B cell (primary cell): ENCODE data around the gene SUGCT. TPM values are rescaled to one million over a fixed set of nuclear protein-coding genes. Genes with fewer than 3 reads are reported as not detected.

ENCODE experiments used
- ATAC-seq: fragments of 200-7000 bp; cut with Tn5 transposase; one replicate; pipeline ENCODE4 v1.10.0; 2021; ENCODE audit warnings: low read depth, mild to moderate bottlenecking, moderate number of reproducible peaks, moderate library complexity
- CTCF ChIA-PET: fragments of 350-600 bp; sonication (Branson Sonifier 250); formaldehyde crosslinking; loops from one replicate; lab custom pipeline; 2021; ENCODE audit warnings: antibody characterized with exemption, inconsistent platforms; lab: Charles Lee
- POLR2A ChIA-PET: fragments of 350-600 bp; sonication (Branson Sonifier 250); formaldehyde crosslinking; loops from one replicate; lab custom pipeline; 2021; ENCODE audit warnings: antibody characterized with exemption; lab: Charles Lee
- DNase-seq: peaks from one replicate; pipeline ENCODE4 v3.0.0; 2013
- H2AFZ ChIP-seq: 2 replicates; pipeline ENCODE4 v1.6.1; 2012; ENCODE audit warnings: mild to moderate bottlenecking, low read depth, low read length; ENCODE audit not compliant: insufficient read depth, poor library complexity, severe bottlenecking
- H3K27ac ChIP-seq, 2 donors: 1 replicate in 1 of 2; 2 replicates in 1 of 2; pipeline ENCODE4 v1.5.1; 2012 to 2013; ENCODE audit warnings: low read length in 2 of 2, mild to moderate bottlenecking in 2 of 2, moderate library complexity in 1 of 2
- H3K27me3 ChIP-seq, 4 experiments: fragments of 200-600 bp in 1 of 4; sonication (generic) in 1 of 4; replicated peaks in 1 of 4; 1 replicate in 2 of 4; 2 replicates in 2 of 4; pipeline versions ENCODE4 v1.6.1 to v1.7.0; 2013 to 2016; ENCODE audit warnings: low read length in 3 of 4, mild to moderate bottlenecking in 2 of 4, mixed read lengths in 1 of 4, moderate library complexity in 1 of 4; ENCODE audit not compliant: insufficient read depth in 4 of 4, control insufficient read depth in 3 of 4; ENCODE audit errors: control extremely low read depth in 1 of 4
- H3K36me3 ChIP-seq, 2 experiments: replicated peaks in 1 of 2; 1 replicate in 1 of 2; 2 replicates in 1 of 2; pipeline versions ENCODE4 v1.6.1 to v1.7.1; 2013; ENCODE audit warnings: low read length in 1 of 2; ENCODE audit not compliant: insufficient read depth in 2 of 2, control insufficient read depth in 1 of 2; ENCODE audit errors: control extremely low read depth in 1 of 2, extremely low read depth in 1 of 2
- H3K4me1 ChIP-seq, 2 donors: fragments of 200-600 bp in 1 of 2; sonication (generic) in 1 of 2; 1 replicate in 1 of 2; 2 replicates in 1 of 2; pipeline versions ENCODE4 v1.5.1 to v1.6.1; 2013 to 2017; ENCODE audit warnings: low read length in 2 of 2; ENCODE audit not compliant: control insufficient read depth in 2 of 2, insufficient read depth in 2 of 2
- H3K4me2 ChIP-seq: replicated peaks from 2 replicates; pipeline ENCODE3; 2012; ENCODE audit warnings: mild to moderate bottlenecking, low read depth, low read length; ENCODE audit not compliant: poor library complexity, severe bottlenecking
- H3K4me3 ChIP-seq, 5 experiments: fragments of 200-600 bp in 1 of 5; sonication (generic) in 1 of 5; 1 replicate in 3 of 5; 2 replicates in 2 of 5; pipeline versions ENCODE4 v1.5.1 to v1.7.0; 2011 to 2016; ENCODE audit warnings: low read length in 4 of 5, mild to moderate bottlenecking in 4 of 5, low read depth in 2 of 5, control low read depth in 1 of 5, moderate library complexity in 1 of 5; ENCODE audit not compliant: insufficient read depth in 1 of 5; ENCODE audit errors: control extremely low read depth in 1 of 5, extremely low read depth in 1 of 5
- H3K79me2 ChIP-seq: fragments of 200-600 bp; sonication (generic); one replicate; pipeline ENCODE4 v1.6.0; 2016; ENCODE audit warnings: low read length; ENCODE audit not compliant: control insufficient read depth, insufficient read depth
- H3K9ac ChIP-seq: fragments of 200-600 bp; sonication (generic); 2 replicates; pipeline ENCODE4 v1.6.1; 2017; ENCODE audit warnings: mild to moderate bottlenecking, low read length, moderate library complexity
- H3K9me3 ChIP-seq, 3 donors: one replicate each; pipeline versions ENCODE4 v1.6.1 to v1.7.1; 2013; ENCODE audit warnings: low read length in 2 of 3; ENCODE audit not compliant: control insufficient read depth in 2 of 3, insufficient read depth in 1 of 3; ENCODE audit errors: control extremely low read depth in 1 of 3
- H4K20me1 ChIP-seq: 2 replicates; pipeline ENCODE4 v1.6.0; 2012; ENCODE audit warnings: mild to moderate bottlenecking, low read length; ENCODE audit not compliant: insufficient read depth, control insufficient read depth, poor library complexity, severe bottlenecking
- H3K27ac Mint-ChIP-seq: one replicate; pipeline ENCODE4 v1.8.0; 2021; ENCODE audit warnings: mixed read lengths
- H3K27me3 Mint-ChIP-seq: one replicate; pipeline ENCODE4 v1.8.0; 2021; ENCODE audit warnings: mixed read lengths
- H3K4me1 Mint-ChIP-seq: one replicate; pipeline ENCODE4 v1.8.0; 2021; ENCODE audit warnings: mixed read lengths
- H3K4me3 Mint-ChIP-seq: one replicate; pipeline ENCODE4 v1.8.0; 2021; ENCODE audit warnings: mixed read lengths
- H3K9me3 Mint-ChIP-seq: one replicate; pipeline ENCODE4 v1.8.0; 2022; ENCODE audit warnings: mixed read lengths; ENCODE audit not compliant: insufficient read depth
- CTCF ChIP-seq: fragments of 200-600 bp; IDR thresholded peaks from one replicate; pipeline ENCODE4 v1.8.0; 2022; ENCODE audit warnings: antibody characterized with exemption, mild to moderate bottlenecking
- EZH2 ChIP-seq: IDR thresholded peaks from 2 replicates; pipeline ENCODE4 v1.6.1; 2012; ENCODE audit warnings: borderline replicate concordance, low read depth, mild to moderate bottlenecking, moderate library complexity, low read length; ENCODE audit not compliant: insufficient read depth, poor library complexity, severe bottlenecking
- WGBS: methylation state at CpG from one replicate; pipeline ENCODE4 v1.1.5; 2013; ENCODE audit warnings: missing lambda C conversion rate; ENCODE audit not compliant: insufficient coverage; 5-methylcytosine and 5-hydroxymethylcytosine counted together
- intact Hi-C: fragments of 100-400 bp; cut with micrococcal nuclease; formaldehyde crosslinking; loops from one replicate; pipeline ENCODE4 v1.10.0; 2022
- polyA plus RNA-seq: library from polyadenylated mRNA; depleted of rRNA; stranded (reverse); fragments of >200 nt; gene quantifications from 2 replicates; pipeline ENCODE4 v1.2.3, GENCODE V29; 2012
- total RNA-seq, 2 donors: library from RNA; stranded (reverse); fragments of 120-200 nt in 1 of 2; gene quantifications; 1 replicate in 1 of 2; 2 replicates in 1 of 2; pipeline versions ENCODE4 v1.2.3 to v1.2.4, GENCODE V29; 2013 to 2022

Gene SUGCT
- total and polyA plus RNA-seq, 2 donors (not counting 1 experiment from before 2014, with no cell fraction given) = 0.19 to 0.86 TPM

GRCh38 chr7:40676221-40676620 is 541.4 kb downstream of the SUGCT start:
- Histone ChIP-seq H3K4me1 (no peaks in the 10 kb centered on the region), H4K20me1 (no peaks in the 10 kb centered on the region), H2AFZ (no peak overlapping the region), H3K4me3 (no peak overlapping the region), H3K36me3 (no peaks in the 10 kb centered on the region), H3K4me2 (no peak overlapping the region), H3K9me3 (no peaks in the 10 kb centered on the region), H3K27me3 (no peaks in the 10 kb centered on the region), H3K9ac (no peak overlapping the region), H3K27ac (no peak overlapping the region), H3K79me2 (no peaks in the 10 kb centered on the region)
- Mint-ChIP-seq H3K9me3 (no peaks in the 10 kb centered on the region), H3K27me3 (peaks cover 5% of the 10 kb centered on the region), H3K4me3 (no peak overlapping the region), H3K4me1 (no peaks in the 10 kb centered on the region), H3K27ac (no peak overlapping the region)
- TF ChIP-seq CTCF = no peak
- TF ChIP-seq EZH2 = no peak
- ChIA-PET CTCF (no interaction called here), POLR2A (no interaction called here)
- ATAC-seq = no peak
- DNase-seq = no peak
- 100% methylated on average over 3 of the region's 6 CpGs for WGBS
- intact Hi-C loops = no loop called here

GRCh38 chr7:40680657-40681056 is 545.9 kb downstream of the SUGCT start:
- WGBS = no CpG with 5 or more reads among the region's 1 CpG
- intact Hi-C loops = no loop called here
- H3K27me3 ChIP-seq = no peaks in the 10 kb centered on the region
- no peak overlapping the region for H3K9ac ChIP-seq
- DNase-seq (no peak), ATAC-seq (no peak)
- H3K9me3 ChIP-seq = no peaks in the 10 kb centered on the region
- no peaks in the 10 kb centered on the region for H3K4me1 ChIP-seq
- TF ChIP-seq CTCF (peak; percentile 58), EZH2 (no peak)
- H2AFZ ChIP-seq = no peak overlapping the region
- CTCF ChIA-PET = no interaction called here
- no peaks in the 10 kb centered on the region for H3K9me3 Mint-ChIP-seq
- H3K36me3 ChIP-seq = no peaks in the 10 kb centered on the region
- H3K27me3 Mint-ChIP-seq = peaks cover 1% of the 10 kb centered on the region
- no peaks in the 10 kb centered on the region for H3K79me2 ChIP-seq
- H3K4me3 ChIP-seq = no peak overlapping the region
- no peak overlapping the region for H3K4me2 ChIP-seq
- no peak overlapping the region for H3K4me3 Mint-ChIP-seq
- H3K4me1 Mint-ChIP-seq = no peaks in the 10 kb centered on the region
- H3K27ac ChIP-seq = no peak overlapping the region
- no peak overlapping the region for H3K27ac Mint-ChIP-seq
- POLR2A ChIA-PET = no interaction called here
- H4K20me1 ChIP-seq = no peaks in the 10 kb centered on the region
